ENCODE measurements around the gene BORCS6. TPM values are rescaled to one million over a fixed set of nuclear protein-coding genes. Genes with fewer than 3 reads are reported as not detected.
"Not testable (repeated sequence)": the region's sequence is repeated elsewhere in the genome, so short reads cannot be mapped to it uniquely, and the experiment has no call there.

Gene BORCS6
- total RNA-seq, 2 experiments from 2014 or later, result 6.1 to 6.4 TPM

DNA sequence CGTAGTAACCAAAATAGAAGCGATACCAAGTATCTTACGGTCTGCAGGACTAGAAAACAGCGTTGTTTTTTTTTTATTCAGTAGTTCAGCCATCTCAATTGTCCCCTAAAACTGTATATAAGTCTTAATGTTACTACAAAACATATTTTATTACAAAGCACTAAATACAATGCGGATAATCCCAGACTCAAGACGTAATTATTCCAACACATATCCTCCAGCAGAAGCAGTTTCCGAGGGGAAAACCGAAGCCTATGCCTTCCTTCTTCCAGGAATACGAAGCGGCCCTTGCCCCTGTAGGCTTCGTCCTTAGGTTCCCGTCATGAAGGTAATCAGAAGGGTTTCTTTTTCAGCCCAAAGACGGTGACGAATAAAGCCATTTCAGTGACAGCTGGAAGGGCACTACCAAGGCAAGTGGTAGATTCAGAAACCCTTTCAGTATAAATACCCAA lies 16.1 kb downstream of the BORCS6 start:
- Mint-ChIP-seq H3K27me3 (no peaks in the 10 kb centered on the region), H3K27ac (peak overlapping the region; percentile 99), H3K4me3 (peak overlapping the region; percentile 90), H3K4me1 (ENCODE audit: low read depth) (peaks cover 51% of the 10 kb centered on the region), H3K36me3 (ENCODE audit: low read depth) (peaks cover 9% of the 10 kb centered on the region), H3K9me3 (no peaks in the 10 kb centered on the region)
- Histone ChIP-seq H3K36me3 (ENCODE audit: insufficient read depth, low read length) (no peaks in the 10 kb centered on the region), H3K9me3 (ENCODE audit: control insufficient read depth in 1 of 2, insufficient read depth in 1 of 2, low read length in 2 of 2) (no peaks in the 10 kb centered on the region), H3K27me3 (ENCODE audit: control insufficient read depth in 1 of 2, insufficient read depth in 2 of 2, low read length in 2 of 2) (no peaks in the 10 kb centered on the region), H3K27ac (ENCODE audit: low read depth in 1 of 2, low read length in 2 of 2) (peak overlapping the region; percentile 95 to 98), H3K4me1 (ENCODE audit: insufficient read depth, low read length) (peaks cover 48% of the 10 kb centered on the region), H3K4me3 (ENCODE audit: low read length) (peak overlapping the region; percentile 49)
- DNase-seq, result no peak
- ChIA-PET POLR2A (interaction anchor here (0.6 to 6.7 kb wide), 25 partner anchors 9 to 488 kb away, joined by 3 to 419 read pairs (median 6); partner anchors contain the start of genes ALOXE3, AURKB, BORCS6 and CTC1), CTCF (interaction anchor here (0.5 to 2.2 kb wide), 11 partner anchors 8 to 201 kb away, joined by 3 to 7 read pairs (median 4); partner anchors contain the start of gene CTC1)
- no peak for ATAC-seq (ENCODE audit: poor library complexity)
- intact Hi-C loops (cut with DNase I, micrococcal nuclease), result loop anchor here in 1 of 2 experiments (1.0 to 5.0 kb wide), 6 partner anchors 10 to 73 kb away; partner anchors contain the start of genes CTC1, HES7 and PFAS
- TF ChIP-seq, protein P1, sequence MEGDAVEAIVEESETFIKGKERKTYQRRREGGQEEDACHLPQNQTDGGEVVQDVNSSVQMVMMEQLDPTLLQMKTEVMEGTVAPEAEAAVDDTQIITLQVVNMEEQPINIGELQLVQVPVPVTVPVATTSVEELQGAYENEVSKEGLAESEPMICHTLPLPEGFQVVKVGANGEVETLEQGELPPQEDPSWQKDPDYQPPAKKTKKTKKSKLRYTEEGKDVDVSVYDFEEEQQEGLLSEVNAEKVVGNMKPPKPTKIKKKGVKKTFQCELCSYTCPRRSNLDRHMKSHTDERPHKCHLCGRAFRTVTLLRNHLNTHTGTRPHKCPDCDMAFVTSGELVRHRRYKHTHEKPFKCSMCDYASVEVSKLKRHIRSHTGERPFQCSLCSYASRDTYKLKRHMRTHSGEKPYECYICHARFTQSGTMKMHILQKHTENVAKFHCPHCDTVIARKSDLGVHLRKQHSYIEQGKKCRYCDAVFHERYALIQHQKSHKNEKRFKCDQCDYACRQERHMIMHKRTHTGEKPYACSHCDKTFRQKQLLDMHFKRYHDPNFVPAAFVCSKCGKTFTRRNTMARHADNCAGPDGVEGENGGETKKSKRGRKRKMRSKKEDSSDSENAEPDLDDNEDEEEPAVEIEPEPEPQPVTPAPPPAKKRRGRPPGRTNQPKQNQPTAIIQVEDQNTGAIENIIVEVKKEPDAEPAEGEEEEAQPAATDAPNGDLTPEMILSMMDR (IDR thresholded peaks at IDR 0.05), result no peak

DNA sequence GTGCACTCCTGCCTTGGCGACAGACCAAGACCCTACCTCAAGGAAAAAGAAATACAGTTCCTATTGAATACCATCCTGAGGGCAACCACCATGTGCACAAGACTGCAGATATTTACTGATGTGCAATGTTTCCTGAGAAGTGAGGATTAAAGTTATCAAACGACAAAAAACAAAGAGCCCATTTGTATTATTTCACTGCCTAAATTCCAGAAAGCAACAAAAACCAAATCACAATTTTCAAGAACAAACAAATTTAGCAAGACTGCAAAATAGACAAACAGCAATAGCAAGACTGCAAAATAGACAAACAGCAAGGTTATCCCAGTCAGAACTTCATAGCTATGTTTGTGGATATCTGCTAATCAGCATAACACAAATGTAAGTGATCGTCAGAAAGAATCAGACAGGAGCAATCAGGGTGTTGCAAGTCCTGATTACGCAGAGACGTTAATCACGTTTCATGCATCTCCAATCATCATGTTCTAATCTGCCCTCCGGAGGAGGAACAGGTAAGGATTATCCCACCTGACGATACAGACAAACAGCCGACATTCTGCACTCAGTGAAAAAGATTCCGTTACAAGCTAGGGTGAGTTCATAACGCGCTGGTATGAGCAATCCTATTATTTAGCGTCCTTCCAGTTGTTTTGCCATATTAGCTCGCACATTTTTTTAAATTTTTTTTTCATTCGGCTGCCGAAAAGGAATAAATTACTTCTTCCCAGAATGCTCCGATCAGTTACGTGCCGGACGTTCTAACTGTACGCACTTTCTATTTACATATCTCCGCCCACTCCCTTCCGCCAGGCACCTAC lies 16.7 kb downstream of the BORCS6 start:
- Mint-ChIP-seq H3K4me3 (peak overlapping the region; percentile 90), H3K27me3 (no peaks in the 10 kb centered on the region), H3K4me1 (ENCODE audit: low read depth) (peaks cover 51% of the 10 kb centered on the region), H3K36me3 (ENCODE audit: low read depth) (peaks cover 9% of the 10 kb centered on the region), H3K27ac (peak overlapping the region; percentile 99), H3K9me3 (no peaks in the 10 kb centered on the region)
- ChIA-PET POLR2A (interaction anchor here (0.5 to 6.7 kb wide), 29 partner anchors 10 to 487 kb away, joined by 3 to 419 read pairs (median 5); partner anchors contain the start of genes ALOXE3, AURKB, BORCS6 and CTC1), CTCF (interaction anchor here (0.7 to 2.2 kb wide), 10 partner anchors 9 to 100 kb away, joined by 3 to 7 read pairs (median 4); partner anchors contain the start of gene CTC1)
- intact Hi-C loops (cut with DNase I, micrococcal nuclease), result loop anchor here in 1 of 2 experiments (1.0 to 5.0 kb wide), 6 partner anchors 9 to 74 kb away; partner anchors contain the start of genes CTC1, HES7 and PFAS
- Histone ChIP-seq H3K4me1 (ENCODE audit: insufficient read depth, low read length) (peaks cover 48% of the 10 kb centered on the region), H3K27ac (ENCODE audit: low read depth in 1 of 2, low read length in 2 of 2) (peak overlapping the region; percentile 95 to 98), H3K4me3 (ENCODE audit: low read length) (peak overlapping the region; percentile 49), H3K36me3 (ENCODE audit: insufficient read depth, low read length) (no peaks in the 10 kb centered on the region), H3K27me3 (ENCODE audit: control insufficient read depth in 1 of 2, insufficient read depth in 2 of 2, low read length in 2 of 2) (no peaks in the 10 kb centered on the region), H3K9me3 (ENCODE audit: control insufficient read depth in 1 of 2, insufficient read depth in 1 of 2, low read length in 2 of 2) (no peaks in the 10 kb centered on the region)
- TF ChIP-seq, protein P1 (IDR thresholded peaks at IDR 0.05), result no peak
- DNase-seq (peak in 13 of 14 experiments; percentile 56 to 95 (median 70)), ATAC-seq (ENCODE audit: poor library complexity) (peak; percentile 81)

DNA sequence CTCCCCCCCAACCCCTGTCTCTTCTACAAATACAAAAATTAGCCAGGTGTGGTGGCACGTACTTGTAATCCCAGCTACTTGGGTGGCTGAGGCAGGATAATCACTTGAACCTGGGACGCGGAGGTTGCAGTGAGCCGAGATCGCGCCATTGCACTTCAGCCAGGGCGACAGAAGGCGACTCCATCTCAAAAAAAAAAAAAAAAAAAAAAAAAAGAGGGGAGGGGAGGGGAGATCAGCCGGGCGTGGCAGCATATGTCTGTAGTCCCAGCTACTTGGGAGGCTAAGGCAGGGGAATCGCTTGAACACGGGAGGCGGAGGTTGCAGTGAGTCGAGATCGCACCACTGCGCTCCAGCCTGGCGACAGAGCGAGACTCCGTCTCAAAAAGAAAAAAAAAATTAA lies 19.8 kb downstream of the BORCS6 start:
- H3K4me1 ChIP-seq (ENCODE audit: insufficient read depth, low read length), result peaks cover 34% of the 10 kb centered on the region
- H3K27ac Mint-ChIP-seq; H3K36me3 ChIP-seq (ENCODE audit: insufficient read depth, low read length); H3K9me3 ChIP-seq (ENCODE audit: control insufficient read depth in 1 of 2, insufficient read depth in 1 of 2, low read length in 2 of 2); ATAC-seq (ENCODE audit: poor library complexity); H3K27me3 ChIP-seq (ENCODE audit: control insufficient read depth in 1 of 2, insufficient read depth in 2 of 2, low read length in 2 of 2); H3K27ac ChIP-seq (ENCODE audit: low read depth in 1 of 2, low read length in 2 of 2); H3K9me3 Mint-ChIP-seq; DNase-seq; H3K4me3 Mint-ChIP-seq; H3K36me3 Mint-ChIP-seq (ENCODE audit: low read depth); H3K4me3 ChIP-seq (ENCODE audit: low read length); CTCF ChIA-PET; H3K27me3 Mint-ChIP-seq: not testable (repeated sequence)
- intact Hi-C loops (cut with DNase I, micrococcal nuclease), result loop anchor here in 1 of 2 experiments (5.0 kb wide), 2 partner anchors 48 to 77 kb away; partner anchors contain the start of genes CTC1, HES7 and PFAS
- peaks cover 36% of the 10 kb centered on the region for H3K4me1 Mint-ChIP-seq (ENCODE audit: low read depth)
- POLR2A ChIA-PET, result interaction anchor here (1.2 kb wide), 1 partner anchor 29 kb away, joined by 3 read pairs; no protein-coding TSS in a partner anchor

Measured in CD4-positive, alpha-beta T cell (primary cell).